Measurements from ENCODE around the gene MAPRE2.
A peak's percentile ranks its signal among the peaks of the same experiment; 100 is the strongest.

- TF ChIP-seq CTCF (IDR thresholded peaks at IDR 0.05 in 8 of 11, conservative IDR thresholded peaks at IDR 0.05 in 3 of 11): no peak
- peak in 2 of 3 donors; percentile 21 to 25 for TF ChIP-seq POLR2AphosphoS5 (IDR thresholded peaks at IDR 0.05)
These were observed 114.3 kb downstream of the MAPRE2 start for GRCh38 chr18:35155398-35156117.
